Activated T-cell treated with anti-CD3 and anti-CD28 coated beads for 1 hour (primary cell): Measurements from ENCODE around the gene TMEM259.

Experiments used
- DNase-seq: peaks from one replicate; pipeline ENCODE4 v3.0.0-alpha.2; 2020; ENCODE audit warnings: low read depth

Gene TMEM259

DNA sequence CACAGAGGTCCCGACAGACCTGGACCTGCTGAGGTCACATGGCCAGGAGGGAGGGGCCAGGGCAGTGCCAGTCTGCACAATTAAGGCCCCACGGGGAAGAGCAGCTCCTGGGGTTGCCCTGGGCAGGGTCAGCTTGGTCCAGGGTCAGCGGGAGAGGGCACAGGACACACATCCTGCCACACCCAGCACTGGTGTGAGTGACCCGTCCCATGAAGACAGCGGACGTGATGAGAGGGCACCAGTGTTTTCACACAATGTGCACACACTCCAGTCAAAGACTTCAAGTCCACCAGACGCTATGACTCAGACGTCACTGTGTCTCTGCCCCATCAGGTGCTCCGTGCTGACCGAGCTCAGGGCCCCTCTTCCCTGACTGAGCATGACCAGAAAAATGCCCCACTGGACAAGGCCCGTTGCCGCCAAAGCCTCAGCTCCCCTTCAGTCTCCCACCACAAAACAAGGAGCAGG, 4.2 kb downstream of the TMEM259 start:
- DNase-seq: no peak

DNA sequence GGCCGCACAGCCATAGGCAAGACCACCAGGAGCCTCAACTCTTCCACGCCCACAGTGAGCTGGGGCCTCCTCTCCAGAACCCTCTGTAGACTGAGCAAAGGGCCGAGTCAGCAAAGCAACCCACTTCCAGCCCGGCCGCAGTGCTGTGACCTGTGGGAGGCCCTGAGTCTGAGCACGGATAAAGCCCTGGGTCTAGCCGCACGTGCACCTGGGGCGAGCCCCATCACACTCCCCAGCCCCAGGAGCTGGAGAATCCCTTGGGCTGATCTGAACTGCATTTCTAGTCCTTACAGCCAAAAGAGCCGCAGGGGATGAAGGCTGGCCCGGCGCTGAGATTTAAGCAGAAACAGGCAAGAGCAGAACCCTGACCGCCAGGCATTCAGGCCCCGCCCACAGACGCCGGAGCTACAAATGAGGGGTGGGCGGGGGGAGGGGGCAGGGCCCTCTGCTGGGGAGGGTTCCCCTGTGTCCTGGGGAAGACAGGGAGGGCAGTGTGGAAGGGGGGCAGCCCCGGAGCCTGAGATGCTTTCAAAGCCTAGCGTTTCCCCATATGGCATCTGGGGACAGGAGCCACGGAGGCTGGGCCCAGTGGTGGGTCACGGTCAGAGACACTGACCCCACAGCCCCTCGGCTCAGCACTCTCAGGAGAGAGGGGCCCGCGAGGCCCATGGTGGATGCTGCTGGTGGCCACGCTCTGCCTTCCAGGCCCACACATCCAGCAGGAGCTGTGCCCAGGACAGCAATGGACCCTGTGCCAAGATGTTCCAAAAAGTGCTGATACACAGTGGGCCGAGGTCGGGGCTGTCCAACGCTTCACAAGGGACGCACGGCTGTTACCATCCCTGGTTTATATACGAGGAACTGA, 4.9 kb downstream of the TMEM259 start:
- DNase-seq: no peak

DNA sequence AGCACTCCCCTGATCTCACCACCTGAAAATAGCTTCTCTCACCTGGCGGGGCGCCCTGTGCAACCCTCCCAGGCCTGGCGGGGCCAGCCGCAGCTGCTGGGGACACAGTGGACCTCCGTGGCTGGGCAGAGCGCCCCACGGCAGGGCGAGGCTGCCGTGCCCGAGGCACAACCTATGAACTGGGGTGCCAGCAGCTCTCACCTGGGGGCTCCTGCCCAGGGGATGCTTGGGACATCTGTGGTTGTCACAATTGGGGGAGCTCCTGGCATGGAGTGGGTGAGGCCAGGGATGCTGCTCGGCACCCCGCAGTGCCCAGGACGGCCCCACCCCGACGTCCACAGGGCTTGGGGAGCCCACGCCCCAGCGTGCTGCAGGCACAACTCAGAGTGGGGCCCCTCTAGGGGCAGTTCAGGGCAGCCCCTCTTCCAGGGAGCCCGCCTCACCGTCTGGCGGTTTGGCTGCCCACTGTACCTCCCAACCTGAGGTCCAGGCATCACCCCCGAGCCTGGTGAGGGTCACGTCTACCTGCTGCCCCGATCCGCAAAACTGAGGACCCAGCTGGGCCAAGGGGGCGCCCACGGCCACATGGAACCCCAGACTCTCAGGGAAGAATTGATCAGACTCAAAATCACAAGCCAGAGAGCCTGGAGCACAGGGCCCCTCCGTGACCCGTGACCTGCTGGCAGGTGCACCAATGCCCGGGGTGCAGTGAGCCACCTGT, 5.7 kb downstream of the TMEM259 start:
- DNase-seq: no peak

DNA sequence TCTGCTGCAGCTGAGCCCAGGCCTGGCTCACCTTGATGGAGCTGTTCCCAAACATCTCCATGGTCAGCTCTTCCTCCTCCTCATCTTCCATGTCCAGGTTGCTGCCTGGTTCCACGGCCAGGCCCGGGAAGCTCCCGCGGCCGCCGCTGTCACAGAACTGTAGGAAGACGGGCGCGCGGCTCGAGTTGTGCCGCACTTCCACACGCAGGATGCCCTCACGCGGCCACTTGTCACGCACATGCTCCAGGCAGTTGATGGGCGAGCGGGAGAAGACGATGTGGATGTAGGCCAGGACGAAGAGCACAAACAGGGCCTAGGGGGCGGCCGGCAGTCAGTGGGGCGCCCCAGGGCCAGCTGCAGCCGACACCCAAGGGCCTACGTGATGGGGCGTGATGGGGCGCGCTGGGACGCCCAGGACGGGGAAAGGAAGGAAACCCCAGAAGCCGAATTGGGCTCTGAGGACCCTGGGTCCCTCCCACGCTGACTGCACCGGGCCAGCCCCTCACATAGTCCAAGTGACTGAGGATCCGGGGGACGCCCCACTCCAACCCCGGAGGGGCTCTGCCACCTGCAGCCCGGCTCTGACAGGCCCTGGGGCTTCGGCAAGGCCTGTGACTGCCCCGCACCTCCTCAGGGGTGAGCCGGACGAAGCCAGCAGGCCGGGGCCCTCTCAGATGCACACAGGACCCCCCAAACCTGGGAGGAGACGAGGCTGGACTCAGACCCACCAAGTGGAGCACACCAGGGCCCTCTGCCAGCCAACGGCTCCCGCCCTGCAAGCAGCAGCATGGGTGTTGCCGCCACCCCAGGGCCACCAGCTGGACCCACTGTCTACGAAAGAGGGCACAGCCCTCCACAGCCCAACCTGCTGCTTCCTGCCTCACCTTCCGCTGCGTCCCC, 6.5 kb downstream of the TMEM259 start:
- no peak for DNase-seq

DNA sequence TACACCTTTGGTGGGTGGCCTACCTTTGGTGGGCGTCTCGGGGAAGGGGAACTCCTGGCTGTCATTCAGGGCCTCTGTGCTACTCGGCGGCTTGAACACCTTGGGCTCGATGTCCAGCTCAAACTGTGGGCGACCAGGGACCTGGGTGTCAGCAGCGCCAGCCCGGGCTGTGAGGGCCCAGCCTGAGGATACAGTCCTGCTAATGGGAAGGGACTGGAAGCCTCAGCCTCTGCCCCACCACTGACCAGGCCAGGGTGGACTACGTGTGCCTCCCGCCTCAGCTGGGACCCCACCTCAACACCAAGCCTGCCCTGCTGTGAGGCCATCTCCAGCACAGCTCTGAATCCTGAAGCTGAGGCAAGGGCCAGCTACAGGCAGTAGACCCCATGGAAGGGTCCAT, 7.7 kb downstream of the TMEM259 start:
- DNase-seq: no peak

DNA sequence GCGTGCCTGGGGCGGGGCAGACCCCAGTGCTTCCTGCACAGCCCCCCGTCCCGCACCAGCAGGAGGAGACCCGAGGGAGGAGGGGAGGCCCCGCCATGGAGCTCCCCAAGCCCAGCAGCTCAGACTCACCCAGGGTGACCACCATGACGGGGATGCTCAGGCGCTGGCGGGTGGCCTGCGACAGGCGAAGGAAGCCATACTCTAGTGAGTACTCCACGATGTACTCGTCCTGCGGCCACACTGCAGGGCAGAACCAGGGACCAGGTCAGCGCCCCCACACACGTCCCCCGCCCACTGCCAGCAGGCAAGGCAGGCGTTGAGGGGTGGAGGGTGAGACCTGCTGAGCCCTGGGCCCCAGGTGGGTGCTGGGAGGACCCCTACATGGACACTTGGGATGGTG, 8.6 kb downstream of the TMEM259 start:
- DNase-seq: no peak

DNA sequence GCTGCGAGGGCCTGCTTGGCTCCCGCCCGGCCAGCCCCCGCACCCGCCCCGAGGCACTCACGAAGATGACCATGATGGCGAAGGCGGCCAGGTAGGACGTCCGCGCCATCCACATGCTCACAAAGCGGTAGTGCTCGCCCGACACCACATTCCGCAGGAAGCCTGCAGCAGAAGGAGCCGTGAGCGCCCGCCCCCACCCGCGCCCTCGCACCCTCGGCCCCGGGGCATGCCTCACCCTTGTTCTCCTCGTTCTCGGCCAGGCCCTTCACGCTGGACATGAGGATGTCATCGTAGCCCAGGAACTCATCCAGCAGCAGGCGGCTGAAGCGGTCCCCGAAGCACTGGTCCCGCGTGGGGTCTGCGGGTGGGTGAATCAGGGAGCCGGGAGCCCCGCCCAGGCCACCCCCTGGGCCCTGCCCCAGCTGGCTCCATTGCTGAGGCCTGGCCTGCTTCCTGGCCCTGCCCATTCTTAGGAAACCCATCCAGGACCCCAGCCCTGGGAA, 9.0 kb downstream of the TMEM259 start:
- DNase-seq: no peak

DNA sequence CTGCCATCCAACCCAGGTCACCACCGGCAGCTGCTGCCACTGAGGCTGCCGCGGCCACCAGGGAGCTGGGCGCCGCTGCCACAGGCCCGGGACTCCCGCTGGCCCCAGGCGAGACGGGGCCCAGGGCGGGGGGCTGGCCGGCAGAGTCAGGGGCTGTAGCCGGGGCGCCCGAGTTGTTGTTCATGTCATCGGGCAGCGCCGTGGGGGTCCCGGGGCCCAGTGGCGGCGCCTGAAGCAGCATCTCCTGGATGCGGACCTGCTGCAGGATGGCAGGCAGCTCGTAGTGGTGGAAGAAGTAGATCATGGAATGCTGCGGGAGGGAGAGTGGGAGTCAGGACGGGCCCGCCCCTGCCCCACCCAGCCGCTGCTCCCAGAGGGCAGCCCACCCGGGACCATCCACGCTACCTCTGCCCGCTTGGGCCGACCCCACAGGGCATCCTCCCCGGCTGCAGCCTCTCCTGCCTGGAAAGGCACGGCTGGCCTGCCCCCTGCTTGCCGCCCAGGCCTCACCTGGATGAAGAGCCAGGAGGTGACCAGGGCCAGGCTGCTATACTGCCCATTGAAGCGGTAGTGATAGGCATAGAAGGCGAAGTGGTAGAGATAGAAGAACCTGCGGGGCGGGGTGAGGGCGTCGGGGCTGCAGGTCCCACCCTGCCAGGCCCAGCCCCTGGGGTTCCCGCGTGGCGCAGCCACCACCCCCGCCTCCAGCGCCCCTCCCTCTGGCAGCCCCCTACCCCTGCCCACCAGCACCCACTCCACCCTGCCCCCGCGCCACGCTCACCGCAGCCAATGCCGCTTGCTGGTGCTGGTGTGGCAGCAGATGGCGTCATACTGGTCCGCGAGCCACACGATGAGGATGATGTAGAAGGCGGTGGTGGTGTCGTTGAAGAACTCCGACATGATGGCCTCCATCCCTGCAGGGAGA, 10.1 kb downstream of the TMEM259 start:
- DNase-seq: no peak

DNA sequence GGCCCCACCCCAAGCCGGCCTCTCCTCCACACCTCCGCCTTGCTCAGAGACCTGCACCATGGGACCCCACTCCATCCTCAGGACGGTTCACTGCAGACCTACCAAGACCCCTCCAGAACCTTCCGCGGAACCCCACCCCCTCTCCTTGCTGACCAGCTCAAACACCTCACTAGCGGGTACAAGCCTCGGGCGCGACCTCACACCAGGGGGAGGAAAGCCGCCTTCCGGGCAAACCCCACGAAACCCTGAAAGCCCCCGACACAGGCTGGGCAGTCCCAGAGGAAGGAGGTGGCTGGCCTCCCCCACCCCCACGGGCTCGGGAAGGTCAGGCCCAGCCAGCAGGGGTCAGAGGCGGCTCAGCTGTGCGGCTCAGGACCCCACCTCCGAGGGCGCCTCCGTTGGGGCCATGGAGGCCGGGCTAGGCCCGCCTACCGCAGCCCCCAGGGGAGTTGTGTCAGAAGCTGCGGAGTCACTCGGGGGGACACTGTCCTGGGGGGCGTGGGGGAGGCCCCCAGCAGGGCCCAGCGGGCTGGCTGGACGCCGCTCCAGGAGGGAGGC, 10.9 kb downstream of the TMEM259 start:
- DNase-seq: no peak

DNA sequence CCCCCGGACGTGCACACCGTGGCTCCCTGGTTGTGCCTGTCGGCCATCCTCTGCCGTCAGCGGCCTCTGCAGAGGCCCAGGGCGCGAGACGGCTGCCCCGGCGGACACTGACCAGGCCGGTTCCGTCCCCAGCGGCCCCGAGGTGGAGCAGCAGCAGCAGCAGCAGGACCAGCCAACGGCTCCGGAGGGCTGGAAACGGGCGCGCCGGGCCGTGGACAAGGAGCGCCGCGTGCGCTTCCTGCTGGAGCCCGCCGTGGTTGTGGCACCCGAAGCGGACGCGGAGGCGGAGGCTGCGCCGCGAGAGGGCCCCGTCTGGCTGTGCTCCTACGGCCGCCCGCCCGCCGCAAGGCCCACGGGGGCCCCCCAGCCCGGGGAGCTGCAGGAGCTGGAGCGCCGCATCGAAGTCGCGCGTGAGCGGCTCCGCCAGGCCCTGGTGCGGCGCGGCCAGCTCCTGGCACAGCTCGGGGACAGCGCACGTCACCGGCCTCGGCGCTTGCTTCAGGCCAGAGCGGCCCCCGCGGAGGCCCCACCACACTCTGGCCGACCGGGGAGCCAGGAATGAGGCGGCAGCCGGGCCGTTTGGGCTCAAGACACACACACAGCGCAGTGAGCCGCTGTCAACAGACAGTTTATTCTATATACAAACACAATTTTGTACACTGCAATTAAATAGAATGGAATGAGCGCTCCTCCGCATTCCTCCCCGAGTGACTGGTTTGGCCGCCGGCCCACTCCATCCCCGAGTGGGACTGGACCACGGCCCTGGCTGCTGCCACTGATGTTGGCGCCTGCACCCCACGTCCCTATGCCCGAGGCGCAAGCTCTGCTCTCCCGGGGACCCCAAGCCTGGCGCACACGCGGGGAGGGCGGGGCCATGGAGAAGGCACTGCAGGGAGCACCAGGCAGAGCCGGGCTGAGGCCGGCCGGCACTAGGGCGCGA, 11.6 kb downstream of the TMEM259 start:
- DNase-seq: no peak

DNA sequence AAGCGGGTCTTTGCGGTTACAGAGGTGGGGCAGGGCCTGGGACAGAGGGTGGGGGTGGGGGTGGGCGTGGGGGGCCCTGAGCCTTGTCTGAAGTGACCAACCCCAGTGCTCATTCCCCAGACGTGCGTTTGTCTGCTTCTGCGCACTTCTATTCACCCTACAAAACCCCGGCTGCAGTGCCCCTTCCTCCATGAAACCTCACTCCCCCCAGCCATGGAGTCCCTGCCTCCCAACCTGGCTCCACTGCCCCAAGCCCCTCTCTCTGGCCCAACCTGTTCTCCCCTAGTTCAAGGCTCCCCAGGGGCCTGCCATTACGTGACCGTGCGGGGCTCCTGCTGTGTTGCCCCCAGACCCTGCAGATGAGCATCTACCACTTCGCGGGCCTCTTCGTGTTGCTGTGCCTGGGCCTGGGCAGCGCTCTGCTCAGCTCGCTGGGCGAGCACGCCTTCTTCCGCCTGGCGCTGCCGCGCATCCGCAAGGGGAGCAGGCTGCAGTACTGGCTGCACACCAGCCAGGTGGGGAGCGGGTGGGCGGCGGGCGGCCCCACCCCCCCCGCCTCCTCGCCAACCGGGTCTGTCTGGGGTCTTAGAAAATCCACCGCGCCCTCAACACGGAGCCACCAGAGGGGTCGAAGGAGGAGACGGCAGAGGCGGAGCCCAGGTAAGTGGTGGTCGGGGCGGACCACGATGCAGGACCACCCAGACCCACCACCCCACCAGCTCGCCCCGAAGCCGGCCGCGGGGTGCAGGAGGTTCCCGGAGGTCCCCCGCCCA, 12.5 kb downstream of the TMEM259 start:
- DNase-seq: no peak

DNA sequence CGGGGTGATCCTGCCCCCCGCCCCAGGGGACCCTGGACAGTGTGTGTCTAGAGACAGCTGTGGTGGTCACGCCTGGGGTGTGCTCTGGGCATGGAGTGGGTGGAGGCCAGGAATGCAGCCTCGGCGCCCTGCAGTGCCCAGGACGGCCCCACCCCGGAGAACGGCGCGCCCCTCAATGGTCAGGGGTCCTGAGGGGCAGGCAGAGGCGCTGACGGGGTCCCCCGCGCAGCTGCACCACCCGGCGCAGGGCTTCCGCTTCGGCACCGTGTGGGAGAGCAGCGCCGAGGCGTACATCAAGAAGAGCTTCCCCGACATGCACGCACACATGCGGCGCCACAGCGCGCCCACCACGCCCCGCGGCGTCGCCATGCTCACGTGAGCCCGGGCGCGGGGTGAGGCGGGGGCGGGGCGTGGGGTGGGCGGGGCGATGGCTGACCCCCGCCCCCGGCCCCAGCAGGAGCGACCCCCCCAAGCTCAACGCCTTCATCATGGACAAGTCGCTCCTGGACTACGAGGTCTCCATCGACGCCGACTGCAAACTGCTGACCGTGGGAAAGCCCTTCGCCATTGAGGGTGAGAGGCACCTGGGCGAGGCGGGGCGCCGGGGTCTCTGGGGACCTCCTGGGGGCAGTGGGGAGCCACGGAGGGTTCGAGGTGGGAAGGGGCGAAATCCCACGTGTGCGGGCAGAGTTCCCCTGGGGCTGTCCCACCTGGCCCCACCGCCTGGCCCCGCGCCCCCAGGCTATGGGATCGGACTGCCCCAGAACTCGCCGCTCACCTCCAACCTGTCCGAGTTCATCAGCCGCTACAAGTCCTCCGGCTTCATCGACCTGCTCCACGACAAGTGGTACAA, 13.3 kb downstream of the TMEM259 start:
- no peak for DNase-seq

DNA sequence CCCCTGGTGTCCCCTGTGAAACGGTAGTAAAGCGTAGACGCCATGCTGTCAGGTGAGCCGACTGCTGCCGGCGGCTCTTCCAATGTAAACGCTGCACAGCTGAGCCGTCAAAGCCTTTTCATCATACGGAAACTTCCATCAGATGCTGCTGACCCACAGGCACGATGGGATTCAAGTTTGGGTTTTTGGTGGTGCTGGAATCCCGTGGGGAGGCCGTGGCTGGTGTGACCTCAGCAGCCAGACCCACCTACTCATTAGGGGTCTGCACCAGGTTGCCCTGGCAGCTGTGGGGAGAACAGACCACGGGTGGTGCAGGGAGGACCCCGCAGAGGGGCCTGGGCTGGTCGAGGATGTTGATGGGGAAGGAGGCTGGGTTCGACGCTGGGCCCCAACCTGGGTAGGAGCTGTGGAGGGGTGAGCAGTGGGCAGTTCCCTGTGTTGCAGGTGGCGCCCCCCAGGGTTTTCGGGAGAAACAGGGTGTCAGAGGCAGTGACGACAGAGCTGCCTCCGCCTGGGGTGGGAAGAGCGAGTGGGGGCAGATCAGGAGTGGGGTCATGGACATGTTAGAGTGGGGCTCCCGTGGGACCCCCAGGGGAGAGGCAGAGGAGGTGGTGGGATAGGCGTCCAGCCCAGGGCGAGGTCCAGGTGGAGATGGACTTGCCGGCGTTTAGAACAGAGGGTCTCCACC, 14.1 kb downstream of the TMEM259 start:
- no peak for DNase-seq

DNA sequence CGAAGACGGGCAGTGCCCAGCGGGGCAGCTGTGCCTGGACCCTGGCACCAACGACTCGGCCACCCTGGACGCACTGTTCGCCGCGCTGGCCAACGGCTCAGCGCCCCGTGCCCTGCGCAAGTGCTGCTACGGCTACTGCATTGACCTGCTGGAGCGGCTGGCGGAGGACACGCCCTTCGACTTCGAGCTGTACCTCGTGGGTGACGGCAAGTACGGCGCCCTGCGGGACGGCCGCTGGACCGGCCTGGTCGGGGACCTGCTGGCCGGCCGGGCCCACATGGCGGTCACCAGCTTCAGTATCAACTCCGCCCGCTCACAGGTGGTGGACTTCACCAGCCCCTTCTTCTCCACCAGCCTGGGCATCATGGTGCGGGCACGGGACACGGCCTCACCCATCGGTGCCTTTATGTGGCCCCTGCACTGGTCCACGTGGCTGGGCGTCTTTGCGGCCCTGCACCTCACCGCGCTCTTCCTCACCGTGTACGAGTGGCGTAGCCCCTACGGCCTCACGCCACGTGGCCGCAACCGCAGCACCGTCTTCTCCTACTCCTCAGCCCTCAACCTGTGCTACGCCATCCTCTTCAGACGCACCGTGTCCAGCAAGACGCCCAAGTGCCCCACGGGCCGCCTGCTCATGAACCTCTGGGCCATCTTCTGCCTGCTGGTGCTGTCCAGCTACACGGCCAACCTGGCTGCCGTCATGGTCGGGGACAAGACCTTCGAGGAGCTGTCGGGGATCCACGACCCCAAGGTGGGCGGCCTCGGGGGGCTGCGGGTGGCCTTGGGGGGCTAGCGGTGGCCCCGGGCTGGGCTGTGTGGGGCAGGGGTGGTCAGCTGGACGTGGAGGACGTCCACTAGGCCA, 15.9 kb downstream of the TMEM259 start:
- no peak for DNase-seq

DNA sequence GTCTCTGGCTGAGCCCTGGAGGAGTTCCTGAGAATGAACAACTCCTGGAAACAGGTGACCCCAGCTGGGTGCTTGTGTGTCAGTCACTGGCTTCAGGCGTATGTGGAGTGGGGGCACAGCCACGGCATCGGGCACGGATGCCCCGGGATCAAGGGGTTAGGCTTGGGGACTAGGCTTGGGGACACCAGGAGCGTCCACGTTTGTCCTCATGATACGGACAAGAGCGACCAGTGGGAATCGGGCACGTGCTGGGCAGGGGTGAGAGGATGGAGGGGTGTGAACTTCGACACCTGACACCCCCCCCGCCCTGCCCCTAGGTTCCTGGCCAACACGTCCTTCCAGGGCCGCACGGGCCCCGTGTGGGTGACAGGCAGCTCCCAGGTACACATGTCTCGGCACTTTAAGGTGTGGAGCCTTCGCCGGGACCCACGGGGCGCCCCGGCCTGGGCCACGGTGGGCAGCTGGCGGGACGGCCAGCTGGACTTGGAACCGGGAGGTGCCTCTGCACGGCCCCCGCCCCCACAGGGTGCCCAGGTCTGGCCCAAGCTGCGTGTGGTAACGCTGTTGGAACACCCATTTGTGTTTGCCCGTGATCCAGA, 16.6 kb downstream of the TMEM259 start:
- no peak for DNase-seq

DNA sequence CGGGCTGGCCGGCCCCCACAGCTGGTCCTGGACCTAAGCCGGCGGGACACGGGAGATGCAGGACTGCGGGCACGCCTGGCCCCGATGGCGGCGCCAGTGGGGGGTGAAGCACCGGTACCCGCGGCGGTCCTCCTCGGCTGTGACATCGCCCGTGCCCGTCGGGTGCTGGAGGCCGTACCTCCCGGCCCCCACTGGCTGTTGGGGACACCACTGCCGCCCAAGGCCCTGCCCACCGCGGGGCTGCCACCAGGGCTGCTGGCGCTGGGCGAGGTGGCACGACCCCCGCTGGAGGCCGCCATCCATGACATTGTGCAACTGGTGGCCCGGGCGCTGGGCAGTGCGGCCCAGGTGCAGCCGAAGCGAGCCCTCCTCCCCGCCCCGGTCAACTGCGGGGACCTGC, 17.6 kb downstream of the TMEM259 start:
- no peak for DNase-seq
